ENCODE data around the gene RPP25L.

- TF ChIP-seq CTCF (IDR thresholded peaks at IDR 0.05) (no peak), POLR2AphosphoS5 (IDR thresholded peaks at IDR 0.05) (no peak), POLR2A (IDR thresholded peaks at IDR 0.05) (no peak)
These were observed 5.7 kb downstream of the RPP25L start for GRCh38 chr9:34606190-34606589.

Data from upper lobe of left lung (tissue), 4 donors.